ENCODE measurements around the gene PI16. TPM values are rescaled to one million over a fixed set of nuclear protein-coding genes. Genes with fewer than 3 reads are reported as not detected.

The PI16 gene
- total RNA-seq, 4 donors from 2014 or later = 2.8 to 17.2 (median 3.9) TPM

GRCh38 chr6:36912030-36912454, 42.5 kb upstream of the PI16 start:
- Histone ChIP-seq H3K9me3 (no peaks in the 10 kb centered on the region), H3K36me3 (peaks cover 23% of the 10 kb centered on the region), H3K4me3 (no peak overlapping the region), H3K4me1 (peaks cover 42% of the 10 kb centered on the region), H3K27me3 (no peaks in the 10 kb centered on the region), H3K27ac (no peak overlapping the region)
- DNase-seq (ENCODE audit: low spot score in 2 of 2) = no peak
- 39% methylated on average over 4 of the region's 4 CpGs for WGBS
- TF ChIP-seq POLR2A (IDR thresholded peaks at IDR 0.05) (no peak), POLR2AphosphoS5 (IDR thresholded peaks at IDR 0.05) (no peak), CTCF (IDR thresholded peaks at IDR 0.05) (no peak), EP300 (IDR thresholded peaks at IDR 0.05) (no peak)

GRCh38 chr6:36912586-36912985, 42.0 kb upstream of the PI16 start:
- WGBS = 33% methylated on average over 8 of the region's 8 CpGs
- no peak overlapping the region for H3K27ac ChIP-seq
- peaks cover 24% of the 10 kb centered on the region for H3K36me3 ChIP-seq
- TF ChIP-seq POLR2A (IDR thresholded peaks at IDR 0.05) = no peak
- TF ChIP-seq CTCF (IDR thresholded peaks at IDR 0.05) = peak in 1 of 2 donors; percentile 2
- no peak for DNase-seq (ENCODE audit: low spot score in 2 of 2)
- H3K4me3 ChIP-seq = no peak overlapping the region
- peaks cover 37% of the 10 kb centered on the region for H3K4me1 ChIP-seq
- no peaks in the 10 kb centered on the region for H3K27me3 ChIP-seq
- no peaks in the 10 kb centered on the region for H3K9me3 ChIP-seq

- Histone ChIP-seq H3K27ac (no peak overlapping the region), H3K27me3 (no peaks in the 10 kb centered on the region), H3K36me3 (peaks cover 25% of the 10 kb centered on the region), H3K4me1 (peaks cover 35% of the 10 kb centered on the region), H3K4me3 (no peak overlapping the region), H3K9me3 (no peaks in the 10 kb centered on the region)
- no peak for DNase-seq (ENCODE audit: low spot score in 2 of 2)
- TF ChIP-seq CTCF (IDR thresholded peaks at IDR 0.05) = no peak
- no peak for TF ChIP-seq EP300 (IDR thresholded peaks at IDR 0.05)
- no peak for TF ChIP-seq POLR2A (IDR thresholded peaks at IDR 0.05)
- no peak for TF ChIP-seq POLR2AphosphoS5 (IDR thresholded peaks at IDR 0.05)
- 65% methylated on average over 4 of the region's 4 CpGs for WGBS
These were observed 41.5 kb upstream of the PI16 start for GRCh38 chr6:36913082-36913481.

- 65% methylated on average over 10 of the region's 10 CpGs for WGBS
- Histone ChIP-seq H3K36me3 (peaks cover 29% of the 10 kb centered on the region), H3K27me3 (no peaks in the 10 kb centered on the region), H3K4me3 (no peak overlapping the region), H3K9me3 (no peaks in the 10 kb centered on the region), H3K4me1 (peaks cover 44% of the 10 kb centered on the region), H3K27ac (no peak overlapping the region)
- peak; percentile 11 to 18 for TF ChIP-seq CTCF (IDR thresholded peaks at IDR 0.05)
- TF ChIP-seq POLR2A (IDR thresholded peaks at IDR 0.05) = no peak
- no peak for DNase-seq (ENCODE audit: low spot score in 2 of 2)
These were observed 40.2 kb upstream of the PI16 start for GRCh38 chr6:36914227-36914794.

GRCh38 chr6:36915599-36915998, 38.9 kb upstream of the PI16 start:
- Histone ChIP-seq H3K27me3 (no peaks in the 10 kb centered on the region), H3K9me3 (no peaks in the 10 kb centered on the region), H3K27ac (peak overlapping the region; percentile 12), H3K4me1 (peaks cover 50% of the 10 kb centered on the region), H3K36me3 (peaks cover 42% of the 10 kb centered on the region), H3K4me3 (no peak overlapping the region)
- TF ChIP-seq POLR2AphosphoS5 (IDR thresholded peaks at IDR 0.05) = no peak
- no peak for TF ChIP-seq EP300 (IDR thresholded peaks at IDR 0.05)
- TF ChIP-seq POLR2A (IDR thresholded peaks at IDR 0.05) = no peak
- no peak for TF ChIP-seq CTCF (IDR thresholded peaks at IDR 0.05)
- no peak for DNase-seq (ENCODE audit: low spot score in 2 of 2)
- WGBS = 92% methylated on average over 4 of the region's 4 CpGs
